Adrenal gland (tissue), 12 donors: ENCODE results near the gene TMEM184B. TPM values are rescaled to one million over a fixed set of nuclear protein-coding genes. Genes with fewer than 3 reads are reported as not detected.

Experiments
- DNase-seq, 7 donors: peaks; one replicate each; pipeline ENCODE4 v3.0.0-alpha.2; 2019 to 2020
- H3K27ac ChIP-seq, 5 donors: fragments of 200-600 bp; sonication (generic) in 4 of 5; 1 replicate in 3 of 5; 2 replicates in 2 of 5; pipeline versions ENCODE4 v1.5.1 to v1.8.0; 2016 to 2020; ENCODE audit warnings: mild to moderate bottlenecking in 1 of 5
- H3K27me3 ChIP-seq: fragments of 200-600 bp; 2 replicates; pipeline ENCODE4 v1.8.0; 2021
- H3K36me3 ChIP-seq, 2 donors: fragments of 200-600 bp; replicated peaks in 1 of 2; 1 replicate in 1 of 2; 2 replicates in 1 of 2; pipeline versions ENCODE4 v1.5.1 to v1.8.0; 2018 to 2022
- H3K4me1 ChIP-seq, 2 donors: fragments of 200-600 bp; replicated peaks in 1 of 2; 1 replicate in 1 of 2; 2 replicates in 1 of 2; pipeline versions ENCODE4 v1.5.1 to v1.8.0; 2018 to 2021
- H3K4me3 ChIP-seq, 4 donors: fragments of 200-600 bp; sonication (generic) in 3 of 4; one replicate each; pipeline ENCODE4 v1.5.1; 2016 to 2018
- H3K9me3 ChIP-seq, 3 donors: fragments of 200-600 bp; sonication (generic) in 1 of 3; replicated peaks in 1 of 3; 1 replicate in 2 of 3; 2 replicates in 1 of 3; pipeline versions ENCODE4 v1.5.1 to v1.8.0; 2016 to 2021
- CTCF ChIP-seq, 6 experiments: fragments of 450-650 bp in 4 of 6; fragments of 200-600 bp in 2 of 6; sonication (generic) in 1 of 6; IDR thresholded peaks; 1 replicate in 5 of 6; 2 replicates in 1 of 6; pipeline versions ENCODE4 v1.5.1 to v1.8.0; 2016 to 2021; ENCODE audit warnings: antibody characterized with exemption in 6 of 6, mild to moderate bottlenecking in 2 of 6, moderate library complexity in 1 of 6
- POLR2A ChIP-seq, 2 donors: fragments of 450-650 bp; IDR thresholded peaks; one replicate each; pipeline ENCODE4 v1.6.1; 2017; ENCODE audit warnings: antibody characterized with exemption in 2 of 2, mild to moderate bottlenecking in 2 of 2, moderate library complexity in 1 of 2
- WGBS, 4 donors: extraction: QIAGEN DNeasy Blood & Tissue Kit in 2 of 4; methylation state at CpG; one replicate each; pipeline versions ENCODE4 v1.1.5 to v1.1.7; 2013 to 2017; 5-methylcytosine and 5-hydroxymethylcytosine counted together
- intact Hi-C, 2 donors: fragments of 100-400 bp; cut with DNase I; formaldehyde crosslinking; loops; one replicate each; pipeline versions ENCODE4 v1.14.1 to v1.15.0; 2022 to 2023
- polyA plus RNA-seq, 3 donors: library from polyadenylated mRNA; stranded (reverse); fragments of 200-250 nt in 2 of 3; fragments of 350-450 nt in 1 of 3; fragmentation: Illumina TruSeq in 1 of 3; extraction: RNeasy Lipid Tissue Mini Kit (QIAGEN cat#74804) in 1 of 3; gene quantifications; one replicate each; pipeline ENCODE4 v1.2.3, GENCODE V29; 2013 to 2014
- small RNA-seq, 2 donors: library from RNA; depleted of rRNA; stranded (forward); fragments of <200 nt; gene quantifications; one replicate each; pipeline ENCODE3, GENCODE V24; 2016
- total RNA-seq, 9 donors: library from RNA; depleted of rRNA in 4 of 9; stranded (reverse); fragments of >200 nt in 4 of 9; fragments of 120-200 nt in 1 of 9; fragmentation: NEBNext Ultra II Directional in 1 of 9; extraction: Animal tissue kit (Norgen Biotek cat#: 25700) in 1 of 9; gene quantifications; one replicate each; pipeline versions ENCODE4 v1.1.0 to v1.2.4, GENCODE V29; 2013 to 2023
- donor health status: healthy with polysubstance abuse.
- donor health status: Bipolar disorder and iron deficiency.
- donor health status: DM: yes; HTN: yes; CAD: no.
- donor health status: DM: no; HTN: no; CAD: no.
- donor health status: DM: no; HTN: no; CAD: no.
- donor health status: DM: yes; HTN: yes; CAD: no.

Gene TMEM184B
- total and polyA plus RNA-seq, 12 donors, result 7.1 to 107 (median 43.8) TPM

DNA sequence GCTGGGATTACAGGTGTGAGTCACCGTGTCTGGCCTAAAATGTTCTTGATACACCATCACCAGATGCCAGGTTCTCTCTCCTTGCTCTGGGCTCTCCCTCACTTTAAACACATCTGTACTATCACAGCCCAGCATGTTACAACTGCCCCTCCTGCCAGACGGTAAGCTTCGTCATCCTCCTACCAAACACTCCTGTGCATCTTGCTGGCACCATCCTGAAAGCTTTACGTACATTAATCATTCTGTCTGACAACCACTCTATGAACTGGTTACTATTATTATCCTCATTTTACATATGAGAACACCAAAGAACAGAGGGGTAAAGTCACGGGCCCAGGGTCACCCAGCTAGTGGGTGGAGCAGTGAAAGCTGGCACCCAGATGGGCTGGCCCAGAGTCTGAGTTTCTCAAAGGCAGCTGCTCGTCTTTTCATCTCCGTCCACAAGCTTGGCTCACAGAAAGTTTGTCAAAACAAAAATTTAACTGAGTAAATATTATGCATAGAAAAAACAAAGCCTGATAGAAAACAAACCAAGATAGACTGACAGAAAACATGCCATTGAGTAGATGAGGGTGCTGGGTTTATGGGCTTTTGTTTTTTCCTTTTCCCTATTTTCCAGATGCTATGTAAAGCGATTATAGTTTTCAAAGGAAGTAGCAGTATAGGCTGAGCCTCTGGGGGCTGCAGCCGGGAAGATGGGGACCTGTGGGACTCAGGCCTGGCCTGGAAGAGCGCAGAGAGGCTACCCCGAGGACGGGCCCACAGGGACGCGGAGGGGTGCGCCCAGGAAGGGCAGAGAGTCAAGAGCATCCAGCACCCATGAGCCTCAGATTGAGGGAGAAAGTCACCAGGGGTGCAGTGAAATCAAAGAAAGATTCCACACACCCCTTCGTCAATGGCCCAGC is 100.6 kb downstream of the TMEM184B start:
- no peaks in the 10 kb centered on the region for H3K36me3 ChIP-seq
- no peaks in the 10 kb centered on the region for H3K9me3 ChIP-seq
- peak in 2 of 7 donors; percentile 18 to 22 for DNase-seq
- peaks cover 0 to 12% of the 10 kb centered on the region in 2 donors for H3K4me1 ChIP-seq
- H3K4me3 ChIP-seq, result no peak overlapping the region
- H3K27ac ChIP-seq, result peak overlapping the region in 2 of 5 donors; percentile 45 to 50
- no peak for TF ChIP-seq POLR2A (IDR thresholded peaks at IDR 0.05)
- no peak for TF ChIP-seq CTCF (IDR thresholded peaks at IDR 0.05)
- H3K27me3 ChIP-seq, result no peaks in the 10 kb centered on the region
- intact Hi-C loops, result no loop called here
- 68 to 75% (median 71%) methylated on average over 15 to 16 of the region's 16 CpGs for WGBS, 4 donors

GRCh38 chr22:38170469-38170868 is 102.3 kb downstream of the TMEM184B start:
- H3K9me3 ChIP-seq, result no peaks in the 10 kb centered on the region
- H3K4me3 ChIP-seq, result no peak overlapping the region
- TF ChIP-seq CTCF (IDR thresholded peaks at IDR 0.05) (no peak), POLR2A (IDR thresholded peaks at IDR 0.05) (no peak)
- no peak overlapping the region for H3K27ac ChIP-seq
- H3K27me3 ChIP-seq, result no peaks in the 10 kb centered on the region
- H3K4me1 ChIP-seq, result peaks cover 4 to 18% of the 10 kb centered on the region in 2 donors
- no peaks in the 10 kb centered on the region for H3K36me3 ChIP-seq
- DNase-seq, result peak in 2 of 7 donors; percentile 4 to 28
- intact Hi-C loops, result no loop called here
- WGBS, 4 donors, result 95 to 100% (median 98%) methylated on average over 5 of the region's 5 CpGs

Small RNA genes within 50 kb of the gene (small RNA-seq; reads per million reads assigned to genes)
- gene RF00017 (0 reads per million in 2 donors), gene RN7SL704P (0 reads per million in 2 donors)

Other genes with a start within 250 kb of the TMEM184B start
- 10 to 100 TPM; 30.3 to 46.7 (median 38.5) TPM for gene PICK1, start 215.6 kb downstream of the TMEM184B start, total RNA-seq
- gene PICK1, start 215.6 kb downstream of the TMEM184B start, polyA plus RNA-seq, result 10 to 100 TPM; 28.7 to 93.6 (median 45.2) TPM
- gene SLC16A8, start 188.8 kb downstream of the TMEM184B start, total RNA-seq, result under 1 TPM in 6 of 9 donors, not detected in 3; 0.36 to 0.61 (median 0.53) TPM
- gene SLC16A8, start 188.8 kb downstream of the TMEM184B start, polyA plus RNA-seq, result 1 to 10 TPM in 1 of 3 donors, under 1 TPM in 1, not detected in 1; 0.30 to 1.3 TPM
- 1 to 10 TPM in 1 of 9 donors, under 1 TPM in 7, not detected in 1; 0.17 to 2.1 (median 0.55) TPM for gene BAIAP2L2, start 162.3 kb downstream of the TMEM184B start, total RNA-seq
- gene BAIAP2L2, start 162.3 kb downstream of the TMEM184B start, polyA plus RNA-seq, result 1 to 10 TPM in 2 of 3 donors, under 1 TPM in 1; 0.09 to 6.0 (median 4.6) TPM
- gene PLA2G6, start 91.2 kb downstream of the TMEM184B start, total RNA-seq, result 100 to 1,000 TPM in 1 of 9 donors, 10 to 100 TPM in 8; 11.1 to 176 (median 71.4) TPM
- gene PLA2G6, start 91.2 kb downstream of the TMEM184B start, polyA plus RNA-seq, result 100 to 1,000 TPM in 2 of 3 donors, 1 to 10 TPM in 1; 6.9 to 324 (median 159) TPM
- 10 to 100 TPM in 7 of 9 donors, 1 to 10 TPM in 2; 1.9 to 21.8 (median 14.3) TPM for gene MAFF, start 71.0 kb downstream of the TMEM184B start, total RNA-seq
- 10 to 100 TPM in 2 of 3 donors, 1 to 10 TPM in 1; 5.2 to 23.4 (median 11.4) TPM for gene MAFF, start 71.0 kb downstream of the TMEM184B start, polyA plus RNA-seq
- 100 to 1,000 TPM in 1 of 9 donors, 10 to 100 TPM in 8; 28.4 to 112 (median 67.3) TPM for gene CSNK1E, start 44.4 kb upstream of the TMEM184B start, total RNA-seq
- gene CSNK1E, start 44.4 kb upstream of the TMEM184B start, polyA plus RNA-seq, result 100 to 1,000 TPM in 1 of 3 donors, 10 to 100 TPM in 2; 49.1 to 142 (median 85.2) TPM
- gene KCNJ4, start 182.2 kb upstream of the TMEM184B start, total RNA-seq, result under 1 TPM in 4 of 9 donors, not detected in 5; 0.20 to 0.38 (median 0.31) TPM
- under 1 TPM; 0.07 to 0.56 (median 0.27) TPM for gene KCNJ4, start 182.2 kb upstream of the TMEM184B start, polyA plus RNA-seq
- gene KDELR3, start 195.1 kb upstream of the TMEM184B start, total RNA-seq, result 10 to 100 TPM in 3 of 9 donors, 1 to 10 TPM in 6; 3.7 to 18.0 (median 7.2) TPM
- gene KDELR3, start 195.1 kb upstream of the TMEM184B start, polyA plus RNA-seq, result 10 to 100 TPM in 2 of 3 donors, 1 to 10 TPM in 1; 8.0 to 11.0 (median 10.2) TPM
- 100 to 1,000 TPM; 218 to 668 (median 453) TPM for gene DDX17, start 233.3 kb upstream of the TMEM184B start, total RNA-seq
- gene DDX17, start 233.3 kb upstream of the TMEM184B start, polyA plus RNA-seq, result 100 to 1,000 TPM; 184 to 342 (median 203) TPM